ENCODE results near the gene CNN3.

CNN3 gene

GRCh38 chr1:94969137-94969536, 42.2 kb upstream of the CNN3 start:
- DNase-seq (ENCODE audit: extremely low read depth, low read depth): no peak
- TF ChIP-seq CTCF (IDR thresholded peaks at IDR 0.05; ENCODE audit: low read depth, low read length): no peak

GRCh38 chr1:94966033-94966432, 39.1 kb upstream of the CNN3 start:
- TF ChIP-seq CTCF (IDR thresholded peaks at IDR 0.05; ENCODE audit: low read depth, low read length): no peak
- DNase-seq (ENCODE audit: extremely low read depth, low read depth): no peak

GRCh38 chr1:94963864-94964263, 37.0 kb upstream of the CNN3 start:
- no peak for DNase-seq (ENCODE audit: extremely low read depth, low read depth)
- TF ChIP-seq CTCF (IDR thresholded peaks at IDR 0.05; ENCODE audit: low read depth, low read length): no peak

- no peak for TF ChIP-seq CTCF (IDR thresholded peaks at IDR 0.05; ENCODE audit: low read depth, low read length)
Measured at GRCh38 chr1:94962409-94963265, 35.7 kb upstream of the CNN3 start.

GRCh38 chr1:94961988-94962387, 35.1 kb upstream of the CNN3 start:
- TF ChIP-seq CTCF (IDR thresholded peaks at IDR 0.05; ENCODE audit: low read depth, low read length): no peak
- DNase-seq (ENCODE audit: extremely low read depth, low read depth): no peak

More at GRCh38 chr1:94962409-94963265, 35.7 kb upstream of the CNN3 start:
- no peak for DNase-seq (ENCODE audit: extremely low read depth, low read depth)

GRCh38 chr1:94961582-94961981, 34.7 kb upstream of the CNN3 start:
- no peak for TF ChIP-seq CTCF (IDR thresholded peaks at IDR 0.05; ENCODE audit: low read depth, low read length)
- DNase-seq (ENCODE audit: extremely low read depth, low read depth): no peak

GRCh38 chr1:94958081-94958480, 31.2 kb upstream of the CNN3 start:
- TF ChIP-seq CTCF (IDR thresholded peaks at IDR 0.05; ENCODE audit: low read depth, low read length): no peak
- no peak for DNase-seq (ENCODE audit: extremely low read depth, low read depth)
